ENCODE results near the gene COL6A1.
A peak's percentile ranks its signal among the peaks of the same experiment; 100 is the strongest.

Gene COL6A1

GRCh38 chr21:46050668-46051378 lies 69.3 kb downstream of the COL6A1 start:
- DNase-seq: no peak

- no peak for DNase-seq
Observed at GRCh38 chr21:46051379-46051770, 69.8 kb downstream of the COL6A1 start.

- no peak for DNase-seq
Observed at GRCh38 chr21:46051821-46052675, 70.5 kb downstream of the COL6A1 start.

- peak in 1 of 2 experiments; percentile 23 for DNase-seq
Observed at GRCh38 chr21:46052703-46053651, 71.4 kb downstream of the COL6A1 start.

DNA sequence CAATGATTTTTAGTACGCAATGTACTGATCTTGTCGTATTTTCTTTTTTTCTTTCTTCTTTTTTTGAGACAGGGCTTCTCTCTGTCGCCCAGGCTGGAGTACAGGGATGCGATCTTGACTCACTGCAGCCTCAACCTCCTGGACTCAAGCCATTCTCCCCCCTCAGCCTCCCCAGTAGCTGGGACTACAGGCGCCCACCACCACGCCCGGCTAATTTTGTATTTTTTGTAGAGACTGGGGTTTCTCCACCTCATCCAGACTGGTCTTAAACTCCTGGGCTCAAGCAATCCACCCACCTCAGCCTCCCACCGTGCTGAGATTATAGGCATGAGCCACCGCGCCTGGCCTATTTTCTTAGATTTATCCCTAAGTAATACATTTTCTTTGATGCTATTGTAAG lies 72.5 kb downstream of the COL6A1 start:
- no peak for DNase-seq

DNA sequence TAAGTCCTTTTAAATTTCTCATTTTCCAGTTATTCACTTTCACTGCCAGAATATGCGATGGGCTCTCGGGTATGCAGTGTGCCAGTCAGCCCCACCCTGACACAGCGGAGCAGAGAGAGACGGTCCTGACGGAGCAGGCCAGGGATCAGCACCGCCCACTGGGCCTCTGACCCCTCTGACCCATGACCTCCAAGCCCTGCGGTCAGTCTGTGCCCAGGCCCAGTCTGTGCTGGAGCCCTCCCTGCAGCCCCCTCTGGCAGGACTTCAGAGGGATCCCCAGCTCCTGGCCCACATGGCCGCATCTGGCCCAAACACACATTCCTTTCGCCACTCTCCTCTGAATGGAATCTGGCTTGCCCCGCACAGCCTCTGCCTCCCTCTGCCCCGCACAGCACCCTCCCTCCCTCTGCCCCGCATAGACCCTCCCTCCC lies 72.9 kb downstream of the COL6A1 start:
- DNase-seq: no peak
